GM19397 (cell line): ENCODE results near the gene COL11A2.

Experiments used
- ATAC-seq: cut with Tn5 transposase; IDR thresholded peaks from one replicate; pipeline ENCODE4 v1.9.1; 2021; ENCODE audit warnings: mild to moderate bottlenecking, moderate library complexity; ENCODE audit not compliant: unreplicated experiment

COL11A2 gene

GRCh38 chr6:33193619-33194018, 1.4 kb upstream of the COL11A2 start:
- ATAC-seq = no peak

GRCh38 chr6:33192671-33193602, 670 bp upstream of the COL11A2 start:
- no peak for ATAC-seq

- ATAC-seq = no peak
These were observed 723 bp downstream of the COL11A2 start for GRCh38 chr6:33191383-33192104.

GRCh38 chr6:33190504-33191107, 1.7 kb downstream of the COL11A2 start:
- ATAC-seq = no peak

- ATAC-seq = no peak
These were observed 2.4 kb downstream of the COL11A2 start for GRCh38 chr6:33189625-33190448.

GRCh38 chr6:33189164-33189563, 3.1 kb downstream of the COL11A2 start:
- ATAC-seq = no peak

GRCh38 chr6:33187809-33188208, 4.5 kb downstream of the COL11A2 start:
- ATAC-seq = no peak

GRCh38 chr6:33185654-33186187, 6.5 kb downstream of the COL11A2 start:
- no peak for ATAC-seq

- no peak for ATAC-seq
These were observed 7.1 kb downstream of the COL11A2 start for GRCh38 chr6:33185190-33185589.

- ATAC-seq = no peak
These were observed 9.1 kb downstream of the COL11A2 start for GRCh38 chr6:33183071-33183683.

- ATAC-seq = no peak
These were observed 11.1 kb downstream of the COL11A2 start for GRCh38 chr6:33181141-33181540.

- no peak for ATAC-seq
These were observed 13.4 kb downstream of the COL11A2 start for GRCh38 chr6:33178755-33179475.

- ATAC-seq = no peak
These were observed 14.5 kb downstream of the COL11A2 start for GRCh38 chr6:33177552-33178446.

GRCh38 chr6:33176906-33177305, 15.4 kb downstream of the COL11A2 start:
- no peak for ATAC-seq

- ATAC-seq = no peak
These were observed 16.7 kb downstream of the COL11A2 start for GRCh38 chr6:33175436-33176069.

GRCh38 chr6:33174784-33175183, 17.5 kb downstream of the COL11A2 start:
- no peak for ATAC-seq

GRCh38 chr6:33173535-33174180, 18.6 kb downstream of the COL11A2 start:
- no peak for ATAC-seq
